SU-DHL-6 (cell line): ENCODE results near the gene LY6G5B.

Experiments
- H2AFZ ChIP-seq: fragments of 200-600 bp; sonication (generic); 2 replicates; pipeline ENCODE4 v1.6.1; 2014; ENCODE audit warnings: low read depth, mild to moderate bottlenecking, moderate library complexity, mixed read lengths, antibody characterized with exemption, low read length; ENCODE audit not compliant: severe bottlenecking
- H3F3A ChIP-seq: fragments of 200-600 bp; shearing (Covaris generic); 2 replicates; pipeline ENCODE4 v1.6.0; 2016; ENCODE audit warnings: antibody characterized with exemption, mild to moderate bottlenecking; ENCODE audit not compliant: insufficient read depth
- H3K27ac ChIP-seq: fragments of 200-600 bp; sonication (generic); 2 replicates; pipeline ENCODE4 v1.5.1; 2016; ENCODE audit warnings: low read depth, mild to moderate bottlenecking, low read length, moderate library complexity, mixed read lengths
- H3K27me3 ChIP-seq: fragments of 200-600 bp; sonication (generic), shearing (Covaris generic); 2 replicates; pipeline ENCODE4 v1.6.0; 2014; ENCODE audit warnings: mild to moderate bottlenecking, low read length
- H3K36me3 ChIP-seq: fragments of 200-600 bp; sonication (generic); 2 replicates; pipeline ENCODE4 v1.6.1; 2014; ENCODE audit warnings: mild to moderate bottlenecking, low read length, mixed read lengths
- H3K4me2 ChIP-seq: fragments of 300-600, 200-600 bp; shearing (Covaris generic), sonication (generic); 2 replicates; pipeline ENCODE4 v1.6.0; 2014; ENCODE audit warnings: low read length, low read depth, mild to moderate bottlenecking; ENCODE audit not compliant: poor library complexity, severe bottlenecking
- H3K4me3 ChIP-seq: fragments of 200-600 bp; sonication (generic); 2 replicates; pipeline ENCODE4 v1.5.1; 2014; ENCODE audit warnings: antibody characterized with exemption, low read length, mild to moderate bottlenecking, mixed read lengths; ENCODE audit not compliant: insufficient read depth, poor library complexity, severe bottlenecking
- H3K79me2 ChIP-seq: fragments of 200-600 bp; sonication (generic); 2 replicates; pipeline ENCODE4 v1.6.1; 2014; ENCODE audit warnings: mild to moderate bottlenecking, low read length, moderate library complexity; ENCODE audit not compliant: insufficient read depth
- H3K9ac ChIP-seq: fragments of 200-600 bp; sonication (generic); 2 replicates; pipeline ENCODE4 v1.7.0; 2014; ENCODE audit warnings: mild to moderate bottlenecking, low read length
- H3K9me2 ChIP-seq: fragments of 200-600 bp; sonication (generic); replicated peaks from 2 replicates; pipeline ENCODE4 v1.6.1; 2014; ENCODE audit warnings: low read length; ENCODE audit not compliant: insufficient read depth
- H3K9me3 ChIP-seq: fragments of 200-600 bp; sonication (generic); 2 replicates; pipeline ENCODE4 v1.6.1; 2014; ENCODE audit warnings: low read length, mixed read lengths; ENCODE audit not compliant: insufficient read depth
- H4K20me1 ChIP-seq: fragments of 200-600 bp; sonication (generic); 2 replicates; pipeline ENCODE4 v1.6.1; 2014; ENCODE audit warnings: low read depth, mild to moderate bottlenecking, antibody characterized with exemption, low read length, moderate library complexity, mixed read lengths
- EZH2phosphoT487 ChIP-seq: fragments of 200-600 bp; sonication (generic), shearing (Covaris generic); conservative IDR thresholded peaks from 2 replicates; pipeline ENCODE4 v1.6.1; 2018; ENCODE audit warnings: mild to moderate bottlenecking, antibody characterized with exemption, low read length, moderate library complexity, mixed read lengths
- TF ChIP-seq, protein P1 (sequence below): fragments of 200-600 bp; sonication (generic); IDR thresholded peaks from one replicate; pipeline ENCODE4 v1.5.1; 2017; ENCODE audit warnings: antibody characterized with exemption, mild to moderate bottlenecking, low read length, moderate library complexity; ENCODE audit not compliant: insufficient read depth, poor library complexity, severe bottlenecking

LY6G5B gene

GRCh38 chr6:31626952-31627351, 42.8 kb upstream of the LY6G5B start:
- TF ChIP-seq, protein P1, sequence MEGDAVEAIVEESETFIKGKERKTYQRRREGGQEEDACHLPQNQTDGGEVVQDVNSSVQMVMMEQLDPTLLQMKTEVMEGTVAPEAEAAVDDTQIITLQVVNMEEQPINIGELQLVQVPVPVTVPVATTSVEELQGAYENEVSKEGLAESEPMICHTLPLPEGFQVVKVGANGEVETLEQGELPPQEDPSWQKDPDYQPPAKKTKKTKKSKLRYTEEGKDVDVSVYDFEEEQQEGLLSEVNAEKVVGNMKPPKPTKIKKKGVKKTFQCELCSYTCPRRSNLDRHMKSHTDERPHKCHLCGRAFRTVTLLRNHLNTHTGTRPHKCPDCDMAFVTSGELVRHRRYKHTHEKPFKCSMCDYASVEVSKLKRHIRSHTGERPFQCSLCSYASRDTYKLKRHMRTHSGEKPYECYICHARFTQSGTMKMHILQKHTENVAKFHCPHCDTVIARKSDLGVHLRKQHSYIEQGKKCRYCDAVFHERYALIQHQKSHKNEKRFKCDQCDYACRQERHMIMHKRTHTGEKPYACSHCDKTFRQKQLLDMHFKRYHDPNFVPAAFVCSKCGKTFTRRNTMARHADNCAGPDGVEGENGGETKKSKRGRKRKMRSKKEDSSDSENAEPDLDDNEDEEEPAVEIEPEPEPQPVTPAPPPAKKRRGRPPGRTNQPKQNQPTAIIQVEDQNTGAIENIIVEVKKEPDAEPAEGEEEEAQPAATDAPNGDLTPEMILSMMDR: no peak
- H3K79me2 ChIP-seq: peaks cover 48% of the 10 kb centered on the region

GRCh38 chr6:31627690-31628287, 42.0 kb upstream of the LY6G5B start:
- no peaks in the 10 kb centered on the region for H3K9me3 ChIP-seq
- H3K9me2 ChIP-seq: no peaks in the 10 kb centered on the region
- peaks cover 74% of the 10 kb centered on the region for H3K36me3 ChIP-seq
- no peak overlapping the region for H3K4me2 ChIP-seq
- H3F3A ChIP-seq: peaks cover 5% of the 10 kb centered on the region; the same call in 1 of the 2 replicates
- no peaks in the 10 kb centered on the region for H3K27me3 ChIP-seq
- TF ChIP-seq, protein P1: no peak
- no peak for TF ChIP-seq EZH2phosphoT487
- no peak overlapping the region for H3K27ac ChIP-seq
- H3K79me2 ChIP-seq: peaks cover 43% of the 10 kb centered on the region
- no peak overlapping the region for H3K9ac ChIP-seq
- no peak overlapping the region for H2AFZ ChIP-seq
- no peak overlapping the region for H3K4me3 ChIP-seq
- peaks cover 8% of the 10 kb centered on the region; the same call in 1 of the 2 replicates for H4K20me1 ChIP-seq

More at GRCh38 chr6:31626952-31627351, 42.8 kb upstream of the LY6G5B start:
- Histone ChIP-seq H3K27ac (no peak overlapping the region), H3F3A (peaks cover 7% of the 10 kb centered on the region; the same call in 1 of the 2 replicates), H4K20me1 (peaks cover 16% of the 10 kb centered on the region; the same call in 1 of the 2 replicates), H3K4me3 (no peak overlapping the region), H2AFZ (no peak overlapping the region), H3K27me3 (no peaks in the 10 kb centered on the region), H3K4me2 (no peak overlapping the region), H3K9me2 (no peaks in the 10 kb centered on the region), H3K9ac (no peak overlapping the region), H3K9me3 (no peaks in the 10 kb centered on the region), H3K36me3 (peaks cover 75% of the 10 kb centered on the region)

GRCh38 chr6:31629014-31629413, 40.8 kb upstream of the LY6G5B start:
- peaks cover 67% of the 10 kb centered on the region for H3K36me3 ChIP-seq
- no peaks in the 10 kb centered on the region; the same call in 1 of the 2 replicates for H4K20me1 ChIP-seq
- no peak overlapping the region for H3K4me2 ChIP-seq
- H3F3A ChIP-seq: peaks cover 7% of the 10 kb centered on the region; the same call in 1 of the 2 replicates
- H3K27ac ChIP-seq: no peak overlapping the region
- H2AFZ ChIP-seq: no peak overlapping the region
- H3K9ac ChIP-seq: no peak overlapping the region
- H3K79me2 ChIP-seq: peaks cover 30% of the 10 kb centered on the region
- H3K27me3 ChIP-seq: no peaks in the 10 kb centered on the region
- H3K9me2 ChIP-seq: no peaks in the 10 kb centered on the region
- TF ChIP-seq, protein P1: no peak
- TF ChIP-seq EZH2phosphoT487: no peak
- H3K4me3 ChIP-seq: no peak overlapping the region
- H3K9me3 ChIP-seq: no peaks in the 10 kb centered on the region
